ENCODE measurements around the gene HMGCS2.

GRCh38 chr1:119818181-119818580 lies 49.5 kb upstream of the HMGCS2 start:
- no peak for TF ChIP-seq EZH2 (IDR thresholded peaks at IDR 0.05)
- no peak for TF ChIP-seq POLR2AphosphoS5 (IDR thresholded peaks at IDR 0.05; ENCODE audit: borderline replicate concordance, low read depth, low read length)

All from SK-N-MC (cell line).